ENCODE results near the gene SERPINC1. TPM values are rescaled to one million over a fixed set of nuclear protein-coding genes. Genes with fewer than 3 reads are reported as not detected.

Gene SERPINC1
- total RNA-seq, 1 donor from 2014 or later = not detected

DNA sequence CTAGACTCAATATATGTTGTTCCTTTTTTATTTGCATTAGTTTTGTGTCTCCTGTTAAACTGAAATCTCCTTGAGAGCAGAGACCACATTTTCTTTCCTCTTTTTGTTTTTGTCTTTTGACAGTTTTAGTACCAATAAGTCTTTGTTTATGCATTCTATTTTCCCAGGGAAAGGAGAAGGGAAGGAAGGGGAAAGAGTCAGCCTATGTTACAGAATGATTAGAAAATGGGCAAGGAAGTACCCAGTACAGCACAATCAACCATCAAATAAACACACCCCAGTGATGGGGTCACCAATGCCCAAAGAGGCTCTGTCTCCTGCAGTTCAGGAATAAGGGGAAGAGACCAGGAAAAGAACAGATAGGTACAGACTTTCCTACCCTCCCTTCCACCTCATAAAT, 38.9 kb downstream of the SERPINC1 start:
- Histone ChIP-seq H3K36me3 (no peaks in the 10 kb centered on the region), H3K9ac (no peak overlapping the region)
- H3K4me3 Mint-ChIP-seq = no peak overlapping the region

DNA sequence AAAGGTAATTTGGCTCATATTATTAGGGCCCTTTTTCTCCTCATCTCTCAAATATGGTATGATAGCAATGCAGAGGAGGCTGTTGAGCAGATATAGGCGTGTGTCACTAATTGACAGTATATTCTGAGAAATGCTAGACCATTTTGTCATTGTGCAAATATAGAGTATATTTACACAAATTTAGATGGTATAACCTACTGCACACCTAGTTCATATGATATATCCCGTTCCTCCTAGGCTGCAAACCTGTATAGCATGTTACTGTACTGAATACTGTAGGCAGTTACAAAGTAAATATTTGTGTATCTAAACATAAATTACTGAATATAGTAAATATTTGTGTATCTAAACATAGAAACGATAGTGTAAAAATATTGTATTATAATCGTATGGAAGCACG, 40.4 kb downstream of the SERPINC1 start:
- no peaks in the 10 kb centered on the region for H3K36me3 ChIP-seq
- H3K36me3 Mint-ChIP-seq = peaks cover 23% of the 10 kb centered on the region

More for the DNA sequence above, 38.9 kb downstream of the SERPINC1 start:
- no peak overlapping the region for H3K27ac Mint-ChIP-seq
- no peaks in the 10 kb centered on the region for H3K4me1 ChIP-seq
- no peak overlapping the region for H3K4me3 ChIP-seq
- TF ChIP-seq, protein P1, sequence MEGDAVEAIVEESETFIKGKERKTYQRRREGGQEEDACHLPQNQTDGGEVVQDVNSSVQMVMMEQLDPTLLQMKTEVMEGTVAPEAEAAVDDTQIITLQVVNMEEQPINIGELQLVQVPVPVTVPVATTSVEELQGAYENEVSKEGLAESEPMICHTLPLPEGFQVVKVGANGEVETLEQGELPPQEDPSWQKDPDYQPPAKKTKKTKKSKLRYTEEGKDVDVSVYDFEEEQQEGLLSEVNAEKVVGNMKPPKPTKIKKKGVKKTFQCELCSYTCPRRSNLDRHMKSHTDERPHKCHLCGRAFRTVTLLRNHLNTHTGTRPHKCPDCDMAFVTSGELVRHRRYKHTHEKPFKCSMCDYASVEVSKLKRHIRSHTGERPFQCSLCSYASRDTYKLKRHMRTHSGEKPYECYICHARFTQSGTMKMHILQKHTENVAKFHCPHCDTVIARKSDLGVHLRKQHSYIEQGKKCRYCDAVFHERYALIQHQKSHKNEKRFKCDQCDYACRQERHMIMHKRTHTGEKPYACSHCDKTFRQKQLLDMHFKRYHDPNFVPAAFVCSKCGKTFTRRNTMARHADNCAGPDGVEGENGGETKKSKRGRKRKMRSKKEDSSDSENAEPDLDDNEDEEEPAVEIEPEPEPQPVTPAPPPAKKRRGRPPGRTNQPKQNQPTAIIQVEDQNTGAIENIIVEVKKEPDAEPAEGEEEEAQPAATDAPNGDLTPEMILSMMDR (IDR thresholded peaks at IDR 0.05) = no peak
- no peak for TF ChIP-seq EZH2phosphoT487 (IDR thresholded peaks at IDR 0.05)
- no peak for TF ChIP-seq EZH2 (IDR thresholded peaks at IDR 0.05)
- H3K36me3 Mint-ChIP-seq = peaks cover 19% of the 10 kb centered on the region
- no peaks in the 10 kb centered on the region for H3F3A ChIP-seq (ENCODE audit: low read depth)
- peaks cover 2% of the 10 kb centered on the region for H3K4me1 Mint-ChIP-seq
- no peaks in the 10 kb centered on the region for H3K27me3 Mint-ChIP-seq (ENCODE audit: insufficient read depth, low read depth)
- H3K9me3 ChIP-seq (ENCODE audit: low read depth) = no peaks in the 10 kb centered on the region
- no peaks in the 10 kb centered on the region for H4K20me1 ChIP-seq (ENCODE audit: low read depth)
- H3K4me2 ChIP-seq = no peak overlapping the region
- H3K27ac ChIP-seq = no peak overlapping the region
- H3K79me2 ChIP-seq (ENCODE audit: low read depth) = peaks cover 2% of the 10 kb centered on the region
- no peak overlapping the region for H2AFZ ChIP-seq (replicated peaks)
- DNase-seq (ENCODE audit: low spot score) = no peak
- H3K9me3 Mint-ChIP-seq = no peaks in the 10 kb centered on the region
- no peaks in the 10 kb centered on the region for H3K27me3 ChIP-seq

DNA sequence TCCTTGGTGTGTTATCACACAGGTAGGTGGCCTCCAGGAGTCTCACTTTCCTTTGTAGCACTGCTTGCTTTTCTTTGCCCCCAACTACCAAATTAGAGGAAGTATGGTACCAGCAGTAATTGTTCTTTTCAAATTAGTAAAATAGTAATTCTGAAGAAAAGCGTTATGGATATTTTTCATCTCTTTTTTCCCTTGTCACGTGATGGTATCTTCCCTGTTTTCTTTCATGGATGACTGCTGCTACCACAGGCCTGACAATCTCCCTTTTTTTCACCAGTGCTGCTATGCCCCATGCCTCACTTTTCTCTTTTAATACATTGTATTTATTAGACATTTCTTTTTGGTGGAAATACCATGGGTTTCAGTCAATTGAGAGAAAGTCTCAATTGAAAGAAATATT, 45.6 kb downstream of the SERPINC1 start:
- Histone ChIP-seq H4K20me1 (ENCODE audit: low read depth) (peaks cover 11% of the 10 kb centered on the region), H2AFZ (replicated peaks) (no peak overlapping the region), H3K4me3 (no peak overlapping the region), H3F3A (ENCODE audit: low read depth) (peaks cover 22% of the 10 kb centered on the region), H3K9me3 (ENCODE audit: low read depth) (no peaks in the 10 kb centered on the region), H3K9ac (no peak overlapping the region), H3K4me2 (no peak overlapping the region), H3K79me2 (ENCODE audit: low read depth) (peaks cover 58% of the 10 kb centered on the region), H3K27me3 (no peaks in the 10 kb centered on the region), H3K27ac (no peak overlapping the region), H3K36me3 (peaks cover 5% of the 10 kb centered on the region), H3K4me1 (peaks cover 8% of the 10 kb centered on the region)
- TF ChIP-seq EZH2 (IDR thresholded peaks at IDR 0.05) = no peak
- TF ChIP-seq, protein P1 (IDR thresholded peaks at IDR 0.05) = no peak
- no peak for TF ChIP-seq EZH2phosphoT487 (IDR thresholded peaks at IDR 0.05)
- no peak overlapping the region for H3K27ac Mint-ChIP-seq
- DNase-seq (ENCODE audit: low spot score) = no peak
- H3K4me1 Mint-ChIP-seq = peaks cover 21% of the 10 kb centered on the region
- no peaks in the 10 kb centered on the region for H3K9me3 Mint-ChIP-seq
- no peak overlapping the region for H3K4me3 Mint-ChIP-seq
- peaks cover 27% of the 10 kb centered on the region for H3K36me3 Mint-ChIP-seq
- no peaks in the 10 kb centered on the region for H3K27me3 Mint-ChIP-seq (ENCODE audit: insufficient read depth, low read depth)

More for the DNA sequence above, 40.4 kb downstream of the SERPINC1 start:
- Histone ChIP-seq H4K20me1 (ENCODE audit: low read depth) (no peaks in the 10 kb centered on the region), H3F3A (ENCODE audit: low read depth) (no peaks in the 10 kb centered on the region), H3K4me3 (no peak overlapping the region), H3K4me1 (no peaks in the 10 kb centered on the region), H3K27me3 (no peaks in the 10 kb centered on the region), H3K79me2 (ENCODE audit: low read depth) (peaks cover 16% of the 10 kb centered on the region), H3K4me2 (no peak overlapping the region), H2AFZ (replicated peaks) (no peak overlapping the region), H3K9me3 (ENCODE audit: low read depth) (no peaks in the 10 kb centered on the region), H3K9ac (no peak overlapping the region), H3K27ac (no peak overlapping the region)
- Mint-ChIP-seq H3K27me3 (ENCODE audit: insufficient read depth, low read depth) (no peaks in the 10 kb centered on the region), H3K27ac (no peak overlapping the region), H3K9me3 (no peaks in the 10 kb centered on the region), H3K4me3 (no peak overlapping the region), H3K4me1 (peaks cover 7% of the 10 kb centered on the region)
- TF ChIP-seq EZH2 (IDR thresholded peaks at IDR 0.05) (no peak), EZH2phosphoT487 (IDR thresholded peaks at IDR 0.05) (no peak)
- TF ChIP-seq, protein P1 (IDR thresholded peaks at IDR 0.05) = no peak
- DNase-seq (ENCODE audit: low spot score) = no peak
